Subcutaneous adipose tissue (tissue), 4 donors: Measurements from ENCODE around the gene SIPA1L3. TPM values are rescaled to one million over a fixed set of nuclear protein-coding genes. Genes with fewer than 3 reads are reported as not detected.

Experiments used
- total RNA-seq, 4 donors: library from RNA; depleted of rRNA; stranded (reverse); fragments of >200 nt; gene quantifications; one replicate each; pipeline ENCODE4 v1.1.0, GENCODE V29; 2016
- TF ChIP-seq, protein P1 (sequence below): fragments of 450-650 bp; IDR thresholded peaks from one replicate; pipeline ENCODE4 v1.5.1; 2016; ENCODE audit warnings: low read depth, mild to moderate bottlenecking, control low read depth, antibody characterized with exemption, moderate library complexity

SIPA1L3 gene
- total RNA-seq, 4 donors from 2014 or later, result 8.2 to 15.3 (median 11.6) TPM

DNA sequence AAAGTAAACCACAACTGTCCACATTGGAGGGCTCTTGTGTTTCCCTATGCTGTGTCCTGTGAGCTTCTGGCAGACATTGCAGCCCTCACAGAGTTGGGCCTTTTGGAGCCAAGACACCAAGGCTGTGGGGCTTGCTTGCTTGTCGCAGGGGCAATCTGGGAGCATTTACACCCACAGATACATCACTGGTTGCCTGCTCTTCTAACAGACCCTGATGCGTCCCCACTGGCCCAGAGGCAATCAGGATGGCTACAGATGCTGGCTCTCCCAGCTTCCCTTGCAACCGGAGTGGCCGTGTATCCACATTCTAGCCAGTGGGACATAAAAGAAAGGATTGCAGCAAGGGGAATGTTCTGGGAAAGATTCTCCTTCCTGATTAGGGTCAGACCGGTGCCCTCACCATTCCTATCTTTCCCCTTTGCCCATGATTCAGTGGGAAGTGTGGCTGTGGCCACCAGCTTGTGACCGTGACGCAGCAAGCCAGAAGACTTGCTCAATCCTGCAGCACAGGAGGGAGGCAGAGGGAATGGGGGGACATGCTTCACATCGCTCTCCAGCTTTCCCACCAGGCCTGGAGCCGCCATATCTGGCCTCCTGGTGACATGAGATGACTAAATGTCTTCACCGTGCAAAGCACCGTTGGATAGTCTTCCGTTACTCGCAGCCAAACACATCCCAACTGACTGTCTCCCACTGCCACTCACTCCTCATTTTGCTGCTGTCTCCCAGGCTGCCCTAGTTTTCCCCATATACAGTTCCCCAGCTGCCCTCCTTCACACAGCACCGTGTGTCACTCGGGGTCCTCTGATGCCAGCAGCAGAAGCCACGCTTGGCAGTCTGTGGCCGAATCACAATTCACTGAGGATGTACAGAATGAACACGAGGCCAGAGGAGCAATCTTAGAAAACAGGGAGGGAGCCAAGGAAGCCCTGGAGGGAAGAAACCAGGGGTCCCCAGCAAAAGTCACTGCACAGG is 166.1 kb downstream of the SIPA1L3 start:
- TF ChIP-seq, protein P1, sequence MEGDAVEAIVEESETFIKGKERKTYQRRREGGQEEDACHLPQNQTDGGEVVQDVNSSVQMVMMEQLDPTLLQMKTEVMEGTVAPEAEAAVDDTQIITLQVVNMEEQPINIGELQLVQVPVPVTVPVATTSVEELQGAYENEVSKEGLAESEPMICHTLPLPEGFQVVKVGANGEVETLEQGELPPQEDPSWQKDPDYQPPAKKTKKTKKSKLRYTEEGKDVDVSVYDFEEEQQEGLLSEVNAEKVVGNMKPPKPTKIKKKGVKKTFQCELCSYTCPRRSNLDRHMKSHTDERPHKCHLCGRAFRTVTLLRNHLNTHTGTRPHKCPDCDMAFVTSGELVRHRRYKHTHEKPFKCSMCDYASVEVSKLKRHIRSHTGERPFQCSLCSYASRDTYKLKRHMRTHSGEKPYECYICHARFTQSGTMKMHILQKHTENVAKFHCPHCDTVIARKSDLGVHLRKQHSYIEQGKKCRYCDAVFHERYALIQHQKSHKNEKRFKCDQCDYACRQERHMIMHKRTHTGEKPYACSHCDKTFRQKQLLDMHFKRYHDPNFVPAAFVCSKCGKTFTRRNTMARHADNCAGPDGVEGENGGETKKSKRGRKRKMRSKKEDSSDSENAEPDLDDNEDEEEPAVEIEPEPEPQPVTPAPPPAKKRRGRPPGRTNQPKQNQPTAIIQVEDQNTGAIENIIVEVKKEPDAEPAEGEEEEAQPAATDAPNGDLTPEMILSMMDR, result no peak

GRCh38 chr19:38073841-38074685 is 167.1 kb downstream of the SIPA1L3 start:
- TF ChIP-seq, protein P1, result no peak

- TF ChIP-seq, protein P1, result no peak
Measured at GRCh38 chr19:38076337-38076736, 169.3 kb downstream of the SIPA1L3 start.

GRCh38 chr19:38078302-38078930 is 171.4 kb downstream of the SIPA1L3 start:
- TF ChIP-seq, protein P1, result no peak

- TF ChIP-seq, protein P1, result no peak
Measured at GRCh38 chr19:38079926-38080380, 172.9 kb downstream of the SIPA1L3 start.

- TF ChIP-seq, protein P1, result no peak
Measured at GRCh38 chr19:38081547-38082255, 174.7 kb downstream of the SIPA1L3 start.
